Measurements from ENCODE around the gene CACNA1I. TPM values are rescaled to one million over a fixed set of nuclear protein-coding genes. Genes with fewer than 3 reads are reported as not detected.
A peak's percentile ranks its signal among the peaks of the same experiment; 100 is the strongest.

CACNA1I gene
- total and polyA plus RNA-seq, 2 of the 8 experiments (the other 6 are each of a cell fraction or from before 2014, with no cell fraction given) = 0.77 to 1.2 TPM

DNA sequence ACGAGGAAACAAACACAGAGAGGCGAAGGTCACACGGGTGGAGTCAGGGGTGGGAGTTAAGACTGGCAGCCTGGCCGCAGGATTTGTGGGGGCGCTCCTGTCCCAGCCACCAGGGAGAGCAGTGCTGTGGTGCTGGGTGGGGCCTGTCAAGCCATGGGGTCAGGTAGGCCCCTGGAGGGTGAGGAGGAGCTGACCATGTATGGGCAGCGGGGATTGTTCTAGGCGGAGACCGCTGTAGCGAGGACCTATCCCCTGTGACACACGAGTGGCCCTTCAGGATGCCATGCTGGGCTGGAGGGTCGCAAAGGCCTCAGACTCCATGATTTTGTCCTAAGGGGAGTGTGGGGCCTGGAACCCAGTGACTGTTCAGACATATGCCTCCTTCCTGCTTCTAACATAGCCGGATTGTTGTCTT, 36.5 kb upstream of the CACNA1I start:
- Histone ChIP-seq H3K9ac (replicated peaks in 1 of 4; ENCODE audit: extremely low read depth in 1 of 4, low read depth in 3 of 4, low read length in 3 of 4) (no peak overlapping the region), H3K9me3 (ENCODE audit: insufficient read depth in 2 of 2, low read depth in 1 of 2, low read length in 1 of 2) (no peaks in the 10 kb centered on the region), H2BK120ac (replicated peaks; ENCODE audit: low read depth, low read length) (peak overlapping the region; percentile 12), H2BK15ac (ENCODE audit: low read length) (peak overlapping the region; percentile 21; the same call in 1 of the 2 replicates), H2BK20ac (ENCODE audit: low read length) (0 out of 2 replicates have a peak overlapping the region, but pooled peaks have one; percentile 21), H3K18ac (ENCODE audit: extremely low read depth, low read length) (no peak overlapping the region), H3K4ac (replicated peaks; ENCODE audit: insufficient read length, low read depth, low read length) (peak overlapping the region; percentile 95), H4K91ac (replicated peaks; ENCODE audit: insufficient read length, low read length) (peak overlapping the region; percentile 29), H3K27me3 (replicated peaks in 1 of 4; ENCODE audit: control insufficient read depth in 3 of 4, extremely low read depth in 1 of 4, insufficient read depth in 3 of 4, low read length in 3 of 4) (no peaks in the 10 kb centered on the region), H3K36me3 (ENCODE audit: control insufficient read depth in 2 of 4, insufficient read depth in 4 of 4, low read length in 3 of 4) (peaks cover 0 to 3% (median 0%) of the 10 kb centered on the region in 4 experiments; a peak in 1 of 8 replicates), H3K4me2 (ENCODE audit: insufficient read depth in 1 of 2, low read depth in 2 of 2, low read length in 2 of 2) (peak overlapping the region; percentile 48 to 74; a peak in 3 of 4 replicates), H2AK5ac (ENCODE audit: low read depth, low read length) (0 out of 2 replicates have a peak overlapping the region, but pooled peaks have one; percentile 27), H3K4me3 (ENCODE audit: extremely low read depth in 1 of 4, insufficient read depth in 2 of 4, low read depth in 3 of 4, low read length in 4 of 4) (peak overlapping the region in 1 of 4 experiments; percentile 48; a peak in 1 of 8 replicates), H2BK5ac (ENCODE audit: low read depth, low read length) (peak overlapping the region; percentile 73; the same call in 1 of the 2 replicates), H3K23ac (ENCODE audit: insufficient read length) (no peak overlapping the region), H3K23me2 (ENCODE audit: low read depth, low read length) (peaks cover 8% of the 10 kb centered on the region), H3K4me1 (replicated peaks in 1 of 4; ENCODE audit: control insufficient read depth in 3 of 4, insufficient read depth in 4 of 4, low read length in 3 of 4) (peaks cover 15 to 48% (median 28%) of the 10 kb centered on the region in 4 experiments), H3K27ac (ENCODE audit: low read depth, low read length) (no peak overlapping the region), H3K79me1 (ENCODE audit: low read depth, low read length) (0 out of 2 replicates have a peak, but pooled peaks cover 3% of the 10 kb centered on the region), H3K56ac (replicated peaks; ENCODE audit: insufficient read length, low read depth, low read length) (no peak overlapping the region), H4K5ac (ENCODE audit: insufficient read length, low read depth, low read length) (no peak overlapping the region), H2BK12ac (ENCODE audit: low read depth, low read length) (peak overlapping the region; percentile 91), H2AFZ (ENCODE audit: low read length) (0 out of 2 replicates have a peak overlapping the region, but pooled peaks have one; percentile 75), H3K14ac (ENCODE audit: insufficient read length) (no peak overlapping the region), H3K79me2 (ENCODE audit: control insufficient read depth in 1 of 2, insufficient read depth in 2 of 2, low read length in 2 of 2) (peaks cover 0 to 14% of the 10 kb centered on the region in 2 experiments; a peak in 2 of 4 replicates), H4K8ac (ENCODE audit: extremely low read depth, insufficient read depth, low read length) (peak overlapping the region; percentile 22), H4K20me1 (replicated peaks in 1 of 2; ENCODE audit: control insufficient read depth in 1 of 2, insufficient read depth in 2 of 2, low read length in 2 of 2) (peaks cover 3 to 13% of the 10 kb centered on the region in 2 experiments)
- TF ChIP-seq KDM4A (IDR thresholded peaks at IDR 0.05; ENCODE audit: low read depth, low read length, severe bottlenecking) (no peak), ZNF274 (IDR thresholded peaks at IDR 0.05; ENCODE audit: borderline replicate concordance, extremely low read depth, low read length) (no peak), CREB1 (IDR thresholded peaks at IDR 0.05) (no peak), SIN3A (conservative IDR thresholded peaks at IDR 0.05 in 1 of 2, IDR thresholded peaks at IDR 0.05 in 1 of 2; ENCODE audit: low read depth in 1 of 2, low read length in 2 of 2) (no peak), SRF (IDR thresholded peaks at IDR 0.05; ENCODE audit: low read depth, low read length) (peak; percentile 41; the same call in 1 of the 2 replicates), CHD1 (IDR thresholded peaks at IDR 0.05; ENCODE audit: low read depth, low read length) (no peak), SP2 (IDR thresholded peaks at IDR 0.05; ENCODE audit: low read length) (no peak)
- TF ChIP-seq, protein P1, sequence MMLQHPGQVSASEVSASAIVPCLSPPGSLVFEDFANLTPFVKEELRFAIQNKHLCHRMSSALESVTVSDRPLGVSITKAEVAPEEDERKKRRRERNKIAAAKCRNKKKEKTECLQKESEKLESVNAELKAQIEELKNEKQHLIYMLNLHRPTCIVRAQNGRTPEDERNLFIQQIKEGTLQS (IDR thresholded peaks at IDR 0.05; ENCODE audit: insufficient read depth, low read depth, low read length) = no peak
- TF ChIP-seq, protein P2, sequence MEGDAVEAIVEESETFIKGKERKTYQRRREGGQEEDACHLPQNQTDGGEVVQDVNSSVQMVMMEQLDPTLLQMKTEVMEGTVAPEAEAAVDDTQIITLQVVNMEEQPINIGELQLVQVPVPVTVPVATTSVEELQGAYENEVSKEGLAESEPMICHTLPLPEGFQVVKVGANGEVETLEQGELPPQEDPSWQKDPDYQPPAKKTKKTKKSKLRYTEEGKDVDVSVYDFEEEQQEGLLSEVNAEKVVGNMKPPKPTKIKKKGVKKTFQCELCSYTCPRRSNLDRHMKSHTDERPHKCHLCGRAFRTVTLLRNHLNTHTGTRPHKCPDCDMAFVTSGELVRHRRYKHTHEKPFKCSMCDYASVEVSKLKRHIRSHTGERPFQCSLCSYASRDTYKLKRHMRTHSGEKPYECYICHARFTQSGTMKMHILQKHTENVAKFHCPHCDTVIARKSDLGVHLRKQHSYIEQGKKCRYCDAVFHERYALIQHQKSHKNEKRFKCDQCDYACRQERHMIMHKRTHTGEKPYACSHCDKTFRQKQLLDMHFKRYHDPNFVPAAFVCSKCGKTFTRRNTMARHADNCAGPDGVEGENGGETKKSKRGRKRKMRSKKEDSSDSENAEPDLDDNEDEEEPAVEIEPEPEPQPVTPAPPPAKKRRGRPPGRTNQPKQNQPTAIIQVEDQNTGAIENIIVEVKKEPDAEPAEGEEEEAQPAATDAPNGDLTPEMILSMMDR (IDR thresholded peaks at IDR 0.05; ENCODE audit: control extremely low read depth in 1 of 3, insufficient read depth in 1 of 3, low read depth in 1 of 3, low read length in 3 of 3) = peak in 2 of 3 experiments; percentile 12 to 21; a peak in 2 of 4 replicates
- WGBS, 2 experiments (ENCODE audit: extremely low coverage in 1 of 2, insufficient coverage in 1 of 2, insufficient read length in 1 of 2, insufficient replicate concordance in 2 of 2, low coverage in 1 of 2, low lambda C conversion rate in 2 of 2, missing lambda C conversion rate in 1 of 2) = 80% methylated on average over 12 of the region's 12 CpGs; no CpG with 5 or more reads in 1 of the 2 experiments
- no peak for FAIRE-seq
- POLR2A ChIA-PET (ENCODE audit: partially characterized antibody) = interaction anchor here (0.5 to 3.6 kb wide), 4 partner anchors 11 to 800 kb away, joined by 3 to 61 read pairs (median 8); partner anchors contain the start of genes ATF4 and RPL3
- no peak for DNase-seq (ENCODE audit: low read depth in 1 of 2, low spot score in 2 of 2)
- CTCF ChIA-PET (ENCODE audit: partially characterized antibody) = interaction anchor here (0.6 to 21.9 kb wide), 49 partner anchors 12 to 1678 kb away, joined by 3 to 361 read pairs (median 4); partner anchors contain the start of gene MIEF1
